ENCODE measurements around the gene MDM2. TPM values are rescaled to one million over a fixed set of nuclear protein-coding genes. Genes with fewer than 3 reads are reported as not detected.

The MDM2 gene
- polyA plus RNA-seq, 2 of the 4 experiments (the other 2 are of a cell fraction) = 40.3 to 96.4 TPM

- ATAC-seq = 0 out of 6 replicates have a peak, but pooled peaks of 1 of the 2 experiments have one; percentile 26
Observed at GRCh38 chr12:68854078-68854468, 46.1 kb downstream of the MDM2 start.

GRCh38 chr12:68854554-68854953 is 46.6 kb downstream of the MDM2 start:
- H3K4me3 ChIP-seq = no peak overlapping the region

More at GRCh38 chr12:68854078-68854468, 46.1 kb downstream of the MDM2 start:
- DNase-seq (ENCODE audit: low read depth in 1 of 2, low spot score in 1 of 2) (no peak), FAIRE-seq (no peak)
- no peak for TF ChIP-seq MAZ (IDR thresholded peaks at IDR 0.05; ENCODE audit: borderline replicate concordance, low read depth, low read length)
- TF ChIP-seq GATA3 (IDR thresholded peaks at IDR 0.05; ENCODE audit: borderline replicate concordance) = no peak
- no peak for TF ChIP-seq RFX5 (IDR thresholded peaks at IDR 0.05)
- TF ChIP-seq ATOH8 (CRISPR knock-in tag; IDR thresholded peaks at IDR 0.05; ENCODE audit: low read depth) = no peak
- no peak for TF ChIP-seq BCL3 (IDR thresholded peaks at IDR 0.05)
- TF ChIP-seq HES2 (IDR thresholded peaks at IDR 0.05) = no peak
- no peak for TF ChIP-seq CTCF (IDR thresholded peaks at IDR 0.05)
- TF ChIP-seq HDAC2 (IDR thresholded peaks at IDR 0.05) = no peak
- TF ChIP-seq MAX (IDR thresholded peaks at IDR 0.05) = no peak
- TF ChIP-seq KDM5A (IDR thresholded peaks at IDR 0.05) = no peak
- TF ChIP-seq CBX2 (IDR thresholded peaks at IDR 0.05; ENCODE audit: borderline replicate concordance, low read depth) = no peak
- no peak for TF ChIP-seq FOXS1 (CRISPR knock-in tag; IDR thresholded peaks at IDR 0.05)
- TF ChIP-seq KDM1A (IDR thresholded peaks at IDR 0.05; ENCODE audit: low read depth) = no peak
- no peak for TF ChIP-seq EHMT2 (IDR thresholded peaks at IDR 0.05; ENCODE audit: low read depth)
- no peak for TF ChIP-seq POLR2A (IDR thresholded peaks at IDR 0.05; ENCODE audit: low read length)
- TF ChIP-seq MAFK (IDR thresholded peaks at IDR 0.05; ENCODE audit: partially characterized antibody) = no peak
- TF ChIP-seq FOSL2 (IDR thresholded peaks at IDR 0.05) = no peak
- TF ChIP-seq FOSL2 (CRISPR knock-in tag; IDR thresholded peaks at IDR 0.05) = no peak
- no peak for TF ChIP-seq HOXB5 (CRISPR knock-in tag; IDR thresholded peaks at IDR 0.05)
- TF ChIP-seq EP300 (IDR thresholded peaks at IDR 0.05) = no peak
- no peak for TF ChIP-seq CBX8 (IDR thresholded peaks at IDR 0.05)
- Histone ChIP-seq H3K27ac (no peak overlapping the region), H3K4me2 (no peak overlapping the region), H3K4me3 (no peak overlapping the region), H3K9me3 (no peaks in the 10 kb centered on the region), H3K4me1 (no peaks in the 10 kb centered on the region; the same call in 2 of the 3 replicates)
- ChIA-PET POLR2A (no interaction called here), CTCF (interaction anchor here (1.1 to 1.5 kb wide), 4 partner anchors 8 to 216 kb away, joined by 3 to 6 read pairs (median 4); no protein-coding TSS in a partner anchor)
- WGBS (ENCODE audit: missing lambda C conversion rate) = 92% methylated on average over 2 of the region's 2 CpGs

More at GRCh38 chr12:68854554-68854953, 46.6 kb downstream of the MDM2 start:
- ATAC-seq = peak in 1 of 2 experiments; percentile 33; a peak in 2 of 6 replicates
- ChIA-PET POLR2A (no interaction called here), CTCF (interaction anchor here (0.6 to 1.5 kb wide), 5 partner anchors 8 to 420 kb away, joined by 3 to 6 read pairs (median 3); no protein-coding TSS in a partner anchor)
- WGBS (ENCODE audit: missing lambda C conversion rate) = 68% methylated on average over 3 of the region's 3 CpGs
- Histone ChIP-seq H3K4me1 (no peaks in the 10 kb centered on the region; the same call in 2 of the 3 replicates), H3K27ac (no peak overlapping the region), H3K9me3 (no peaks in the 10 kb centered on the region), H3K4me2 (no peak overlapping the region)
- TF ChIP-seq NFE2L2 (conservative IDR thresholded peaks at IDR 0.05; ENCODE audit: low read length) = no peak
- TF ChIP-seq HDAC2 (IDR thresholded peaks at IDR 0.05) = no peak
- no peak for TF ChIP-seq TP53 (CRISPR knock-in tag; IDR thresholded peaks at IDR 0.05)
- TF ChIP-seq ZFP36 (IDR thresholded peaks at IDR 0.05; ENCODE audit: borderline replicate concordance, partially characterized antibody) = no peak
- no peak for TF ChIP-seq FOSL2 (IDR thresholded peaks at IDR 0.05)
- TF ChIP-seq FOSL2 (CRISPR knock-in tag; IDR thresholded peaks at IDR 0.05) = no peak
- no peak for TF ChIP-seq BCL3 (IDR thresholded peaks at IDR 0.05)
- no peak for DNase-seq (ENCODE audit: low read depth in 1 of 2, low spot score in 1 of 2)
- no peak for FAIRE-seq
